K562 (cell line): ENCODE results near the gene DNAJB13.

Experiments
- CBX3 ChIP-seq, 2 experiments: IDR thresholded peaks; 1 replicate in 1 of 2; 2 replicates in 1 of 2; pipeline ENCODE4 v1.6.1; 2012; ENCODE audit warnings: inconsistent platforms in 2 of 2, low read length in 2 of 2, borderline replicate concordance in 1 of 2, control low read depth in 1 of 2
- CTCF ChIP-seq, 3 experiments: IDR thresholded peaks in 2 of 3; conservative IDR thresholded peaks in 1 of 3; 2 replicates each; pipeline ENCODE4 v1.5.1; 2011 to 2012; ENCODE audit warnings: low read length in 3 of 3, mild to moderate bottlenecking in 3 of 3, control low read depth in 2 of 3, improper control_type of control experiment in 1 of 3, inconsistent platforms in 1 of 3, low read depth in 1 of 3, mixed read lengths in 1 of 3, moderate library complexity in 1 of 3; ENCODE audit not compliant: insufficient read depth in 2 of 3
- DIDO1 ChIP-seq: fragments of 450-650 bp; IDR thresholded peaks from 2 replicates; pipeline ENCODE4 v1.6.1; 2016; ENCODE audit warnings: low read depth, missing biosample characterization, missing genetic modification characterization
- EP300 ChIP-seq: IDR thresholded peaks from 2 replicates; pipeline ENCODE4 v1.6.1; 2012; ENCODE audit warnings: low read length, improper control_type of control experiment
- KDM4B ChIP-seq, 2 experiments: fragments of 450-650 bp in 1 of 2; sonication (generic) in 1 of 2; IDR thresholded peaks; 2 replicates each; pipeline ENCODE4 v1.6.1; 2016 to 2017; ENCODE audit warnings: borderline replicate concordance in 2 of 2, antibody characterized with exemption in 1 of 2, low read depth in 1 of 2, mild to moderate bottlenecking in 1 of 2
- POLR2AphosphoS5 ChIP-seq: IDR thresholded peaks from 2 replicates; pipeline ENCODE4 v1.6.1; 2011; ENCODE audit warnings: mild to moderate bottlenecking, low read depth, low read length, moderate library complexity; ENCODE audit not compliant: control insufficient read depth, insufficient read depth
- REST ChIP-seq, 2 experiments: fragments of 450-650 bp; formaldehyde crosslinking in 1 of 2; IDR thresholded peaks; 2 replicates each; pipeline versions ENCODE4 v1.4.0 to v1.6.1; 2014 to 2020; ENCODE audit warnings: mild to moderate bottlenecking in 2 of 2, borderline replicate concordance in 1 of 2, low read depth in 1 of 2
- SMC3 ChIP-seq: conservative IDR thresholded peaks from 2 replicates; pipeline ENCODE4 v1.6.1; 2011; ENCODE audit warnings: low read depth, low read length, improper control_type of control experiment; ENCODE audit not compliant: insufficient read depth
- ZZZ3 ChIP-seq: fragments of 450-650 bp; IDR thresholded peaks from 2 replicates; pipeline ENCODE4 v1.6.1; 2016; ENCODE audit warnings: antibody characterized with exemption, mild to moderate bottlenecking, moderate library complexity

DNA sequence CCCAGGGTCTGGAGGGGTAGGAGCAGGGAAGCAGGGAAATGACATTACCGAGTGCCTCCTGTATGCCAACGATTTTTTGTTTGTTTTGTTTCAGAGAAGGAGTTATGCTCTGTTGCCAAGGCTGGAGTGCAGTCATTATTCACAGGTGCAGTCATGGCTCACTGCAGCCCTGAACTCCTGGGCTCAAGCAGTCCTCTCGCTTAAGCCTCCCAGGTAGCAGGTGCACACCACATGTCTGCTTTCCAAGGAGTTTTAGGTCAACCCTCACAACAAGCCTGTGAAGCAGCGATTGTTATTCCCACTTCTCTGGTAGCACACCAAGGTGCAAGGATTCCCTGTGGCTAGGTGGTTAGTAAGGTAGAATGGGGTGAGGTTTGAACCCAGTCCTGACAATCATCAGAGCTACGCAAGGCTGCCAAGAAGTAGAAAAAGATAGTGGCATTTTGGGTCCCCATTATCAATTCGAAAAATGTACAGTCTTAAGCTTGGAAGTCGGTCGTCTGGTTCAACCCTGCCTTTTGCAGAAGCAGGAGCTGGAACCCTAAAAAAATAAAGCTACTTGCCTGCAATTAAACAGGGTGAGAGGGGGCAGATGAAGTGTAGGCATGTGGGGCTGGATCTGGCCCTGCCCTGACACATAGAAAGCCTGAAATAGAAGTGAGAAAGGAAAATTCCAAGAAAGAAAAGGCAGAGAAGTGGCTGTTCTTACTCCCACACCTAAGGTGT, 48.9 kb downstream of the DNAJB13 start:
- TF ChIP-seq CTCF (IDR thresholded peaks at IDR 0.05 in 2 of 3, conservative IDR thresholded peaks at IDR 0.05 in 1 of 3; ENCODE audit: insufficient read depth in 2 of 3, low read depth in 1 of 3, low read length in 3 of 3) (no peak), REST (IDR thresholded peaks at IDR 0.05; ENCODE audit: borderline replicate concordance) (no peak), REST (CRISPR knock-in tag; IDR thresholded peaks at IDR 0.05; ENCODE audit: low read depth) (no peak), KDM4B (IDR thresholded peaks at IDR 0.05; ENCODE audit: borderline replicate concordance in 2 of 2, low read depth in 1 of 2) (no peak), DIDO1 (tag) (no peak), POLR2AphosphoS5 (no peak), ZZZ3 (no peak), SMC3 (no peak), EP300 (no peak), CBX3 (IDR thresholded peaks at IDR 0.05; ENCODE audit: borderline replicate concordance in 1 of 2, low read length in 2 of 2) (no peak)
